Mesendoderm (in vitro differentiated cells): Measurements from ENCODE around the gene EXOC2.

Source experiments
- DNase-seq: peaks from one replicate; pipeline ENCODE4 v3.0.0; 2013
- H2AK5ac ChIP-seq: 2 replicates; pipeline ENCODE4 v1.6.1; 2013; ENCODE audit warnings: low read length, inconsistent platforms
- H2BK120ac ChIP-seq: 2 replicates; pipeline ENCODE4 v1.6.1; 2013; ENCODE audit warnings: low read depth, mild to moderate bottlenecking, low read length, moderate library complexity, mixed read lengths
- H2BK15ac ChIP-seq: replicated peaks from 2 replicates; pipeline ENCODE4 v1.6.1; 2013; ENCODE audit warnings: low read depth, mild to moderate bottlenecking, moderate library complexity
- H2BK5ac ChIP-seq: 2 replicates; pipeline ENCODE4 v1.6.1; 2013; ENCODE audit warnings: low read length, inconsistent platforms
- H3K18ac ChIP-seq: 2 replicates; pipeline ENCODE4 v1.6.1; 2013; ENCODE audit warnings: mild to moderate bottlenecking, low read length, mixed read lengths
- H3K23ac ChIP-seq: one replicate; pipeline ENCODE4 v1.6.1; 2013; ENCODE audit warnings: low read length
- H3K27ac ChIP-seq: 2 replicates; pipeline ENCODE4 v1.5.1; 2013; ENCODE audit warnings: low read depth, mild to moderate bottlenecking, inconsistent platforms, low read length, moderate library complexity
- H3K27me3 ChIP-seq: 2 replicates; pipeline ENCODE4 v1.6.1; 2013; ENCODE audit warnings: low read length, control low read depth, mild to moderate bottlenecking, inconsistent platforms; ENCODE audit not compliant: insufficient read depth, poor library complexity
- H3K36me3 ChIP-seq: 2 replicates; pipeline ENCODE4 v1.6.1; 2013; ENCODE audit warnings: low read length, inconsistent platforms; ENCODE audit not compliant: control insufficient read depth, insufficient read depth
- H3K4ac ChIP-seq: one replicate; pipeline ENCODE4 v1.6.1; 2013; ENCODE audit warnings: low read depth, mild to moderate bottlenecking, low read length, moderate library complexity
- H3K4me1 ChIP-seq: 2 replicates; pipeline ENCODE4 v1.6.1; 2013; ENCODE audit warnings: low read depth, low read length, inconsistent platforms; ENCODE audit not compliant: control insufficient read depth
- H3K4me2 ChIP-seq: 2 replicates; pipeline ENCODE4 v1.6.1; 2013; ENCODE audit warnings: low read length
- H3K4me3 ChIP-seq: 2 replicates; pipeline ENCODE4 v1.5.1; 2013; ENCODE audit warnings: mild to moderate bottlenecking, low read length
- H3K56ac ChIP-seq: one replicate; pipeline ENCODE4 v1.6.1; 2013; ENCODE audit warnings: low read length
- H3K79me1 ChIP-seq: 2 replicates; pipeline ENCODE4 v1.6.1; 2013; ENCODE audit warnings: low read length, inconsistent platforms
- H3K79me2 ChIP-seq: 2 replicates; pipeline ENCODE4 v1.6.1; 2013; ENCODE audit warnings: mild to moderate bottlenecking, low read length; ENCODE audit not compliant: control insufficient read depth, insufficient read depth
- H3K9ac ChIP-seq: 2 replicates; pipeline ENCODE4 v1.6.1; 2013; ENCODE audit warnings: low read length, inconsistent platforms
- H4K5ac ChIP-seq: one replicate; pipeline ENCODE4 v1.6.1; 2013; ENCODE audit warnings: low read length
- H4K8ac ChIP-seq: one replicate; pipeline ENCODE4 v1.6.1; 2013; ENCODE audit warnings: low read depth, mild to moderate bottlenecking, control low read depth, low read length, moderate library complexity
- WGBS: extraction: QIAGEN DNeasy Blood & Tissue Kit; methylation state at CpG from one replicate; pipeline ENCODE4 v1.1.7; 2013; ENCODE audit warnings: low lambda C conversion rate, missing lambda C conversion rate; ENCODE audit not compliant: insufficient coverage; ENCODE audit errors: extremely low coverage; 5-methylcytosine and 5-hydroxymethylcytosine counted together

EXOC2 gene

GRCh38 chr6:439641-440167 is 253.2 kb downstream of the EXOC2 start:
- H3K79me2 ChIP-seq = no peaks in the 10 kb centered on the region
- H3K4me2 ChIP-seq = no peak overlapping the region
- no peak overlapping the region for H2BK5ac ChIP-seq
- no CpG with 5 or more reads among the region's 9 CpGs for WGBS
- H2BK120ac ChIP-seq = no peak overlapping the region
- no peaks in the 10 kb centered on the region for H3K79me1 ChIP-seq
- H3K27ac ChIP-seq = no peak overlapping the region
- no peaks in the 10 kb centered on the region for H3K27me3 ChIP-seq
- no peak for DNase-seq
- no peak overlapping the region for H3K9ac ChIP-seq
- no peak overlapping the region for H3K4ac ChIP-seq
- H3K4me1 ChIP-seq = no peaks in the 10 kb centered on the region
- no peak overlapping the region for H3K56ac ChIP-seq
- H4K8ac ChIP-seq = no peak overlapping the region
- H4K5ac ChIP-seq = no peak overlapping the region
- H3K18ac ChIP-seq = no peak overlapping the region
- no peak overlapping the region for H3K4me3 ChIP-seq
- no peak overlapping the region for H2AK5ac ChIP-seq
- no peak overlapping the region for H3K23ac ChIP-seq
- H3K36me3 ChIP-seq = no peaks in the 10 kb centered on the region
- no peak overlapping the region for H2BK15ac ChIP-seq

DNA sequence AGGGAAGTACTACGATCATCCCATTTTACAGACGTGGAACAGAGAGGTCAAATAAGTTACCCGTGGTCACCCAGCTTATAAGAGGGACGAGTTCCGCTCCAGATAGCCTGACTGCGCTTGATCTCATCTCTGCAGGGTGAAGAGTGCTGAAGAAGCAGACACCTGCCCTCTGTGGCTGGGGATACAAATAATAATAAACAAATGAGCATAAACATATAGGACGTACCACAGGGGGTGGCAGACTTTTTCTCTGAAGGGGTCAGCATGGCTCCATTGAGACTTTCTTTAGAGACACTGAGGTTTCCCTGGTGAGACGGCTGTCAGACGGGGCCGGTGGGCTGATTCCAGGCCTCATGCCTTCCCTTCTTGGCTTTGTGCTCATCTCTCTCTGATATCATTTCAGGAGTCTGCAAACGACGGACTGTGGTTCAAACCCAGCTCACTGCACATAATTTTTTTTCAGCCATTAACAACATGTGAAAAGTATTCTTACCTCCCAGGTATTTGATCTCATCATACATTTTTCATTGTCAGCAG is 254.2 kb downstream of the EXOC2 start:
- DNase-seq = no peak
- Histone ChIP-seq H3K4ac (no peak overlapping the region), H3K36me3 (no peaks in the 10 kb centered on the region), H3K9ac (no peak overlapping the region), H3K56ac (no peak overlapping the region), H3K79me1 (no peaks in the 10 kb centered on the region), H3K79me2 (no peaks in the 10 kb centered on the region), H3K27me3 (no peaks in the 10 kb centered on the region), H3K18ac (no peak overlapping the region), H3K23ac (no peak overlapping the region), H4K5ac (no peak overlapping the region), H3K27ac (no peak overlapping the region), H4K8ac (no peak overlapping the region), H3K4me2 (no peak overlapping the region), H2BK120ac (no peak overlapping the region), H3K4me1 (no peaks in the 10 kb centered on the region), H2AK5ac (no peak overlapping the region), H2BK5ac (no peak overlapping the region), H2BK15ac (no peak overlapping the region), H3K4me3 (no peak overlapping the region)
- WGBS = no CpG with 5 or more reads among the region's 12 CpGs

- no peaks in the 10 kb centered on the region for H3K27me3 ChIP-seq
- H2BK5ac ChIP-seq = no peak overlapping the region
- H3K23ac ChIP-seq = no peak overlapping the region
- no peak overlapping the region for H3K4me3 ChIP-seq
- H3K79me1 ChIP-seq = no peaks in the 10 kb centered on the region
- H3K9ac ChIP-seq = no peak overlapping the region
- H3K18ac ChIP-seq = no peak overlapping the region
- no peak overlapping the region for H3K4me2 ChIP-seq
- no CpG with 5 or more reads among the region's 6 CpGs for WGBS
- H3K56ac ChIP-seq = no peak overlapping the region
- no peak overlapping the region for H3K4ac ChIP-seq
- no peaks in the 10 kb centered on the region for H3K4me1 ChIP-seq
- H3K79me2 ChIP-seq = no peaks in the 10 kb centered on the region
- no peak for DNase-seq
- no peak overlapping the region for H4K8ac ChIP-seq
- H2AK5ac ChIP-seq = no peak overlapping the region
- H3K36me3 ChIP-seq = no peaks in the 10 kb centered on the region
- no peak overlapping the region for H2BK120ac ChIP-seq
- H4K5ac ChIP-seq = no peak overlapping the region
- no peak overlapping the region for H3K27ac ChIP-seq
- H2BK15ac ChIP-seq = no peak overlapping the region
These were observed 255.9 kb downstream of the EXOC2 start for GRCh38 chr6:437037-437392.

GRCh38 chr6:436308-437036 is 256.5 kb downstream of the EXOC2 start:
- Histone ChIP-seq H3K27me3 (no peaks in the 10 kb centered on the region), H3K4me1 (no peaks in the 10 kb centered on the region), H2BK5ac (no peak overlapping the region), H2AK5ac (no peak overlapping the region), H3K23ac (no peak overlapping the region), H2BK15ac (no peak overlapping the region), H3K4ac (no peak overlapping the region), H3K9ac (no peak overlapping the region), H3K4me2 (no peak overlapping the region), H2BK120ac (no peak overlapping the region), H4K8ac (no peak overlapping the region), H4K5ac (no peak overlapping the region), H3K4me3 (no peak overlapping the region), H3K79me2 (no peaks in the 10 kb centered on the region), H3K79me1 (no peaks in the 10 kb centered on the region), H3K56ac (no peak overlapping the region), H3K36me3 (no peaks in the 10 kb centered on the region), H3K18ac (no peak overlapping the region), H3K27ac (no peak overlapping the region)
- no CpG with 5 or more reads among the region's 25 CpGs for WGBS
- no peak for DNase-seq

DNA sequence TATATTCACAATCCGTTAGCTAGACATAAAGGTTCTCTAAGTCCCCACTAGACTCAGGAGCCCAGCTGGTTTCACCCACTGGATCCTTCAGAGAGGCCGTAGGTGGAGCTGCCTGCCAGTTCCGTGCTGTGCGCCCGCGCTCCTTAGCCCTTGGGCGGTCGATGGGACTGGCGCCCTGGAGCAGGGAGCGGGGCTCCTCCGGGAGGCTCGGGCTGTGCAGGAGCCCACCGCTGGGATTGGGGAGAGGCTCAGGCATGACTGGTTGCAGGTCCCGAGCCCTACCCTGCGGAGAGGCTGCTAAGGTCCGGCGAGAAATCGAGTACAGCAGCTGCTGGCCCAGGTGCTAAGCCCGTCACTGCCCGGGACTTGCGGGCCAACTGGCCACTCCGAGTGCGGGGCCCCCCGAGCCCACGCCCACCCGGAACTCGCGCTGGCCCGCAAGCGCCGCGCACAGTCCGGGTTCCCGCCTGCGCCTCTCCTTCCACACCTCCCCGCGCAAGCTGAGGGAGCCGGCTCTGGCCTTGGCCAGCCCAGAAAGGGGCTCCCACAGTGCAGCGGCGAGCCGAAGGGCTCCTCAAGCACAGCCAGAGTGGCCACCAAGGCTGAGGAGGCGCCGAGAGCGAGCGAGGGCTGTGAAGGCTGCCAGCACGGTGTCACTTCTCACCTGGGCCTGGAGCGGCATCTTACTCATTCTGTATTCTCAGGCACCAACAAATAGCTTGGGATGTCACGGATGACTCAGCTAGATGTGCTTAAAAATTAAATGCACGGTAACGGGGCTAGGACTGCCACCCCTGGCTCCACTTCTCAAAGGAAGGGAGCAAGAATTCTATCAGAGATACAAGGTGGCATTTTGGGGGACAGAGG is 257.3 kb downstream of the EXOC2 start:
- Histone ChIP-seq H3K79me1 (no peaks in the 10 kb centered on the region), H3K18ac (no peak overlapping the region), H3K9ac (no peak overlapping the region), H3K79me2 (no peaks in the 10 kb centered on the region), H2AK5ac (no peak overlapping the region), H3K4me2 (no peak overlapping the region), H2BK120ac (no peak overlapping the region), H2BK5ac (no peak overlapping the region), H3K36me3 (no peaks in the 10 kb centered on the region), H3K4me1 (no peaks in the 10 kb centered on the region), H3K4me3 (no peak overlapping the region), H3K4ac (no peak overlapping the region), H3K56ac (no peak overlapping the region), H2BK15ac (no peak overlapping the region), H4K8ac (no peak overlapping the region), H4K5ac (no peak overlapping the region), H3K23ac (no peak overlapping the region), H3K27me3 (no peaks in the 10 kb centered on the region), H3K27ac (no peak overlapping the region)
- DNase-seq = no peak
- no CpG with 5 or more reads among the region's 50 CpGs for WGBS
